ENCODE data around the gene GTPBP6.
"Not testable (repeated sequence)": the region's sequence is repeated elsewhere in the genome, so short reads cannot be mapped to it uniquely, and the experiment has no call there.

The GTPBP6 gene

DNA sequence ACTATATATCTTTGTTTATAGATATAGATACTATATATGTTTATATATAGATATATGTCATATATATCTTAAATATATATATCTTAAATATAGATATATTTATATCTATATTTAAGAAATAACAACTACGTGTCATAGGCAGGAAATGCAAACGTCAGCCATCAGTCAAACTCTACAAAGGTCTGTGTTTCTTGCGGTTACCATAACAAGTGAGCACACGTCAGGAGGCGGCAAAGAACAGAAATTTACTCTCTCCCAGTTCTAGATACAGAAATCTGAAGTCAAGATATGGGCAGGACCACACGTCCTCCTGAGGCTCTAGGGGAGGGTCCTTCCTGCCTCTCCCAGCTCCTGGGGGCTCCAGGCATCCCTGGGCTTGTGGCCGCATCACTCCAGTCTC is 30.9 kb downstream of the GTPBP6 start:
- no peak for DNase-seq

- no peak for DNase-seq
Observed at GRCh38 chrX:285076-285677, 33.4 kb downstream of the GTPBP6 start.

- DNase-seq: no peak
Observed at GRCh38 chrX:283115-283845, 35.3 kb downstream of the GTPBP6 start.

DNA sequence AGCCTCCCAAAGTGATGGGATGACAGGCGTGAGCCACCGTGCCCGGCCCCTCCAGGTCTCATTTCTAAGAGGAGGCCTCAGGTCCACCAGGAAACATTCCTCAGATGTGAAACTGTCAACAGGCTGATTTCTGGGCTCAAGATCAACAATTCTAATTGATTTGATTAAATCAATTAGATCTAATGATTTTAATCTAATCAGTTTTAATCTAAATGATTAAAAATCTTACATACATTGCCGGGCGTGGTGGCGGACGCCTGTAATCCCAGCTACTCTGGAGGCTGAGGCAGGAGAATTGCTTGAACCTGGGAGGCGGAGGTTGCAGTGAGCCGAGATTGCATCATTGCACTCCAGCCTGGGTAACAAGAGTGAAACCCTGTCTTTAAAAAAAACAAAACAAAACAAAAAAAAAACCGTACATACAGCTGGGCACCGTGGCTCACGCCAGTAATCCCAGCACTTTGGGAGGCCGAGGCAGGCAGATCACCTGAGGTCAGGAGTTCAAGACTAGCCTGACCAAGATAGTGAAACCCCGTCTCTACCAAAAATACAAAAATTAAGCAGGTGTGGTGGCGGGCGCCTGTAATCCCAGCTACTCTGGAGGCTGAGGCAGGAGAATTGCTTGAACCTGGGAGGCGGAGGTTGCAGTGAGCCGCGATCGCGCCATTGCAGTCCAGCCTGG is 36.5 kb downstream of the GTPBP6 start:
- DNase-seq: not testable (repeated sequence)

- DNase-seq: no peak
Observed at GRCh38 chrX:281166-281999, 37.2 kb downstream of the GTPBP6 start, which contains the start of gene PLCXD1. TSS of gene PLCXD1 (plus strand) at chrX:281381. CDS start at chrX:284188, 2,807 bp downstream.

DNA sequence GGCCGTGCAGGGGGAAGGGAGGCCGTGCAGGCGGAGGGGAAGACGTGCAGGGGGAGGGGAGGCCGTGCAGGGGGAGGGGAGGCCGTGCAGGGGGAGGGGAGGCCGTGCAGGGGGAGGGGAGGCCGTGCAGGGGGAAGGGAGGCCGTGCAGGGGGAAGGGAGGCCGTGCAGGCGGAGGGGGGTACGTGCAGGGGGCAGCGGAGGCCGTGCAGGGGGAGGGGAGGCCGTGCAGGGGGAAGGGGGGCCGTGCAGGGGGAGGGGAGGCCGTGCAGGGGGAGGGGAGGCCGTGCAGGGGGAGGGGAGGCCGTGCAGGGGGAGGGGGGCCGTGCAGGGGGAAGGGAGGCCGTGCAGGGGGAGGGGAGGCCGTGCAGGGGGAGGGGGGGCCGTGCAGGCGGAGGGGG is 37.9 kb downstream of the GTPBP6 start:
- not testable (repeated sequence) for DNase-seq

DNA sequence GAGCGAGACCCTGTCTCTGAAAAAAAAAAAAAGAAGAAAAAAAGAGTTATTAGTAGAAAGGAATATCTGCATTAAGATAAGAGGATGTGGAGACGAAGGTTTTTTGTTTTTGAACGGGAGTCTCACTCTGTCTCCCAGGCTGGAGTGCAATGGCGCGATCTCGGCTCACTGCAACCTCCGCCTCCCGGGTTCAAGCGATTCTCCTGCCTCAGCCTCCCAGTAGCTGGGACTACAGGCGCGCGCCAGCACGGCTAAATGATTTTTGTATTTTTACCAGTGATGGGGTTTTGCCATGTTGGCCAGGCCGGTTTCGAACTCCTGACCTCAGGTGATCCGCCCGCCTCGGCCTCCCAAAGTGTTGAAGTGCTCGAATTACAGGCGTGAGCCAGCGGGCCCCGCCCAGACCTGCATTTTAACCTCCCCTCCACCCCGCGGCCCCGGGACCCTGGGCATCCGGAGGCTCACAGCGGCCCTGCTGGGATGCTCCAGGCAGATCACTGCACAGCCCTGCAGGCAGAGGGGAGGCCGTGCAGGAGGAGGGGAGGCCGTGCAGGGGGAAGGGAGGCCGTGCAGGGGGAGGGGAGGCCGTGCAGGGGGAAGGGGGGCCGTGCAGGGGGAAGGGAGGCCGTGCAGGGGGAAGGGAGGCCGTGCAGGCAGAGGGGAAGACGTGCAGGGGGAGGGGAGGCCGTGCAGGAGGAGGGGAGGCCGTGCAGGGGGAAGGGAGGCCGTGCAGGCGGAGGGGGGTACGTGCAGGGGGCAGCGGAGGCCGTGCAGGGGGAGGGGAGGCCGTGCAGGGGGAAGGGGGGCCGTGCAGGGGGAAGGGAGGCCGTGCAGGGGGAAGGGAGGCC is 38.6 kb downstream of the GTPBP6 start:
- DNase-seq: not testable (repeated sequence)

DNA sequence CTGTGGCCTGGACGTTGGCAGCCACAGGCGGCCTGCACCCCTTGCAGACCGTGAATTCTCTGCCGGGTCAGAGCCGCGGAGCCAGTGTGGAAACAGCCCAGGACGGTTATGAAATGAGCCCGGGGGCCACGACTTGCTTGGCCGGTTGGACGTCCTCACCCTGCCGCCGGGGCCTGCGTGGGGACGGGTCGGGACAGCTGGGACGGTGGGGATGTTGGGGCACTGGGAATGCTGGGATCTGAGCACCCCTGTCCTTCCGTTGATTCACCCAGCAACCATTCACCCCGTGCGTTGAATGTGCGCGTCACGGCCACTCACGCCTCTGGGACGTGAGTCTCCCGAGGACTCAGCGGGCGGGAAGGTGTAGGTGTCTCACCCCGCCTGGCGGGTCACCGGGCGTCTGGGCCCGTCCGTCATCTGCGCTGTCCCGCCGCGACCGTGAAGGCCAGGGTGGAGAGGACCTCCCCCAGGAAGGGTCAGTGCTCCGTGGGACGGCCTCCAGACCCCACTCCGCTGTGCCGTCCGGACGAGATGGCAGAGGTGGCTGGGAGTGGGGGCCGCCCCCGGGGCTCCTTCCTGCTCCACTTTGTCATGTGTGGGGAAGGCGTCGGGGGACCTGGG is 41.9 kb downstream of the GTPBP6 start:
- DNase-seq: no peak

DNA sequence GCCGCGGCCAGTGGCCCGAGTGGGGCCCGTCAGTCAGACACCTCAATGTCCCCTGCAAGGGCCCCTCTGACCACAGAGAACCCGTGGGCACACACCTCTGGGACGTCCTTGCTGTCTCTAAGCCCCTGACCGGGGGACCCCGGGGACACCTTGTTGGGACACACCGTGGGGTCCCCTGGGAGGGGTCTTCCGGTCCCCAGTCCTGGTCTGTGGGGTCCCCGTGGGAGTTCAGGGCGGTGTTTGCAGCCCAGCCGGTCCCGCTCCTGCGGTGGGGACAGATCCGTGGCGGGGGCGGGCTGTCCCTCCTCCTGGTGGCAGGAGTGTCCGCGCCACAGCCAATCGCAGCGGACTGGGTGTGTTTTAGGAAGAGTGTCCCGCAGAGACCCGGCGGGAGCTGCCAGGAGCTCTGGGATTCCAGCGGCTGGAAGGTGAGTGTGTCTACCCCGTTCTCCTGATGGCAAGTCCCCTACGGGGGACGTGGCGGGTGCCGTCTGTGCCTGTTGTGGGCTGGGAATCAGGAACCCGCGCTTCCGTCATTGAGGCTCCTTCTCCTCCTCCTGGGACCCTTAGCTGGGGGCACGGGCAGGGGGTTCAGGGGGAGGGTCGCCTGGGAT is 42.5 kb downstream of the GTPBP6 start:
- no peak for DNase-seq

DNA sequence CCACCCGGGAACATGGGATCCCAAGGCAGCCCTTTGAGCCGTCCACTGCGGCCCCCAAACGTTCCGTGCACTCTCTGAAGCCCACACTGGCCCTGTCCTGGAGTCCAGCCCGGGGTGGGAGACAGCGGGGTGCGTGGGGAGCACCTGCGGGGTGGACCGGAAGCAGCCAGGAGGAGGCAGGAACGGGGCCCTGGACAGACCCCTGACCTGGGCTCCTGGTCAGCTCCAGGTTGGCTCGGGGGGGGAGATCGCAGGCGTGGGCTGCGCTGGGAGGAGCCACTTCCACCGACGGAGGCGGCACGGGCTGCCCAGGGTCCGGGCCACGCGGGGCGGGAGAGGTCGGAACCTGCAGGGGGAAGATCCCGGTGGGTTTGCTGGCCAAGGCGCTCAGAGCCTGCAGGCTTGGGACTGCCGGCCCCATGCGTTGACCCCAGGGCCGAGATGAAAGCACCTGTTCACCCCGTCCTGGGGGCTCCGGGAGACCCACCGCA is 43.1 kb downstream of the GTPBP6 start:
- DNase-seq: no peak

GRCh38 chrX:274904-275475 is 43.6 kb downstream of the GTPBP6 start:
- DNase-seq: no peak

DNA sequence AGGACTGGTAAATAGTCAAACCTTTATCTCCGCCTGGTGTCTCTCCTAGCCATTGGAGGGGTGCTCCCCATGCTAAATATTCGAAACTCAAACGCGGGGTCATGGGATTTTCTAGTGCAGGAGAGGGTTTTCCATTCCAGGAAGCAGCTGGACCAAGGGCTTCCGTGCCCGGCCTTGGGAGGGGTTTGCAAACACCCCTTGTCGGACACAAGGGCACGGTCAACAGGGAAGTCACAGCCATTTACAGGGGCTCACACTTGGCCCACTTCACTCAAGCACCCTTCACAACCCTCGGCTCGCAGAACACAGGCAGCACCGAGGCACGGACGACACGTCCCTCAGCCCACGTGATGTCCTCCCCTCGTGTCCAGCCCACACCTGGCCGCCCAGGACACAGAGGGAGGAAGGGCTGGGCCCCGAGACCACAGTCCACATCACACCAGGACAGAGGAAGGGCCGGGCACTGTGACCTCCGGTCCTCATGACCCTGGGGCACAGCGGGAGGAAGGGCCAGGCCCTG is 47.7 kb downstream of the GTPBP6 start:
- no peak for DNase-seq

DNA sequence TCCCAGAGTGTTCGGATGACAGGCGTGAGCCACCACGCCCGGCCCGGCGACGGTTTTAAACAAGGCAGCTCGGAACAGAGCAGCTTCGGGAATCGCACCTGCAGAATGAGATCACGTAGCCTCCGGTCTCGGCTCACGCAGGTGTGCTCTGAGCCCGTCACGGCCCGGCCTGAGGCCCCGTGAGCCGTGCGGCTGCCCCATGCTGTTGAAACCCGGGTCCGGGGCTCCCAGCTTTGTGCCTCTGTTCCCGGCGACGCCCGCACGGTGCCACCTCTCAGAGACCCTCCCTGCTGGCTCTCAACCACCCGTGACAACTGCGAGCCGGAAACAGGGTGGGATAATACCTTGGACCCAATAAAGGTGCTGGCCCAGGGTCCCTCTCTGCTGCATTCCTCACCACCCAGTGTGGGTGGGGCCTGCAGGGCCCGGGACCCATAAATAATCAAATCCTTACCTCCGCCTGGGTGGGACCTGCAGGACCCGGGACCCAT is 50.8 kb downstream of the GTPBP6 start:
- no peak for DNase-seq

DNA sequence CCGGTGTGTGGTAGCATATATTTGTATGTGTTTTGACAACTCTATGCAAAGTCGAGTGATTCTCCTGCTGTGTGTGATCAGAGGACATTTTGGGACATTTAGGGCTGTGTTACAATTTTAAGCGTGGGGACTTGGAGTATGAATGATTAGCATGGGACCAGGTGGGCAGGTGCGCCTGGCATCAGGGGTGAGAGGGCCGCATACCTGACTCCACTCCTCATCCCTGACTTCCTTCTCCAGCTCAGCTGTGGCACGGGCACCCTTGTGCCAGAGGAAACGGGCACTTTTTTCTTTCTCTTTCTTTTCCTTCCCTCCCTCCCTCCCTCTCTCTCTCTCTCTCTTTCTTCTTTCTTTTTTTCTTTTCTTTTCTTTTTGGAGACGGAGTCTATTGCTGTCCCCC is 53.1 kb downstream of the GTPBP6 start:
- DNase-seq: no peak

- DNase-seq: no peak
Observed at GRCh38 chrX:264634-265455, 53.8 kb downstream of the GTPBP6 start.

DNA sequence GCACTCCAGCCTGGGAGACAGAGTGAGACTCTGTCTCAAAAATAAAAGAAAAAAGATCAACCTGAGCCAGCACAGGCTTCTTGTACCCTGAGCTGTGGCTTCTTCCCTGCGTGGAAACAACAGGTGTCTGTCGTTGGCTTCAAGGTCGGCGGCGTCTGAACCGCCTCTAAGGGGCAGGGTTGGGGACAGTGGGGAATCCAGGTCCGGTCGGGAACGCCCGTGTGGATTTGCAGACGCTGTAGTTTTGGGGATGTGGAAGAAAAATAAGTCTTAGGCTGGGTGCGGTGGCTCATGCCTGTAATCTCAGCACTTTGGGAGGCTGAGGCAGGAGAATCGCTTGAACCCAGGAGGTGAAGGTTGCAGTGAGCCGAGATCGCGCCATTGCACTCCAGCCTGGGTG is 54.6 kb downstream of the GTPBP6 start:
- DNase-seq: not testable (repeated sequence)

GRCh38 chrX:262381-262909 is 56.2 kb downstream of the GTPBP6 start:
- no peak for DNase-seq

GRCh38 chrX:261919-262352 is 56.7 kb downstream of the GTPBP6 start:
- no peak for DNase-seq

Data from DMS79 treated with DMSO at 0.1 percent for 48 hours (cell line).